Large intestine (tissue), 12 donors: ENCODE data around the gene CREB3L1. TPM values are rescaled to one million over a fixed set of nuclear protein-coding genes. Genes with fewer than 3 reads are reported as not detected.
A peak's percentile ranks its signal among the peaks of the same experiment; 100 is the strongest.

Source experiments
- DNase-seq, 2 donors: peaks; one replicate each; pipeline versions ENCODE4 v3.0.0 to v3.0.0-alpha.2; 2013
- H3K27ac ChIP-seq: one replicate; pipeline ENCODE4 v1.5.1; 2013; ENCODE audit warnings: low read length
- H3K27me3 ChIP-seq: 2 replicates; pipeline ENCODE4 v1.6.1; 2013; ENCODE audit warnings: low read length; ENCODE audit not compliant: control insufficient read depth, insufficient read depth
- H3K36me3 ChIP-seq: 2 replicates; pipeline ENCODE4 v1.6.1; 2013; ENCODE audit warnings: low read length; ENCODE audit not compliant: control insufficient read depth, insufficient read depth
- H3K4me1 ChIP-seq: one replicate; pipeline ENCODE4 v1.6.1; 2013; ENCODE audit warnings: low read length; ENCODE audit not compliant: control insufficient read depth, insufficient read depth
- H3K4me3 ChIP-seq: one replicate; pipeline ENCODE4 v1.5.1; 2013; ENCODE audit warnings: low read length
- H3K9me3 ChIP-seq: one replicate; pipeline ENCODE4 v1.6.1; 2013; ENCODE audit warnings: mild to moderate bottlenecking, low read depth, low read length, moderate library complexity; ENCODE audit not compliant: control insufficient read depth
- WGBS: methylation state at CpG from one replicate; pipeline ENCODE4 v1.1.5; 2013; ENCODE audit warnings: low lambda C conversion rate; ENCODE audit not compliant: insufficient coverage; 5-methylcytosine and 5-hydroxymethylcytosine counted together
- long read RNA-seq, 11 donors: transcript quantifications; one replicate each; lab custom pipeline, GENCODE V29; 2026
- polyA plus RNA-seq: library from polyadenylated mRNA; unstranded; fragments of 120-200 nt; gene quantifications from one replicate; pipeline ENCODE4 v1.2.1, GENCODE V29; 2013

The CREB3L1 gene, protein sequence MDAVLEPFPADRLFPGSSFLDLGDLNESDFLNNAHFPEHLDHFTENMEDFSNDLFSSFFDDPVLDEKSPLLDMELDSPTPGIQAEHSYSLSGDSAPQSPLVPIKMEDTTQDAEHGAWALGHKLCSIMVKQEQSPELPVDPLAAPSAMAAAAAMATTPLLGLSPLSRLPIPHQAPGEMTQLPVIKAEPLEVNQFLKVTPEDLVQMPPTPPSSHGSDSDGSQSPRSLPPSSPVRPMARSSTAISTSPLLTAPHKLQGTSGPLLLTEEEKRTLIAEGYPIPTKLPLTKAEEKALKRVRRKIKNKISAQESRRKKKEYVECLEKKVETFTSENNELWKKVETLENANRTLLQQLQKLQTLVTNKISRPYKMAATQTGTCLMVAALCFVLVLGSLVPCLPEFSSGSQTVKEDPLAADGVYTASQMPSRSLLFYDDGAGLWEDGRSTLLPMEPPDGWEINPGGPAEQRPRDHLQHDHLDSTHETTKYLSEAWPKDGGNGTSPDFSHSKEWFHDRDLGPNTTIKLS
- polyA plus RNA-seq = 40.6 TPM
- long read RNA-seq, donor 1, transcript CREB3L1-206 (12 exons, 2,687 nt) = major isoform, 9 of 9 reads
- long read RNA-seq, donor 1, partial matches to known transcripts = 0 of 9 reads
- long read RNA-seq, donor 1, other reads (novel, unspliced or antisense) = 0 of 9 reads
- long read RNA-seq, donor 2, transcript CREB3L1-206 (12 exons, 2,687 nt) = major isoform, 6 of 12 reads
- long read RNA-seq, donor 2, partial matches to known transcripts = 5 of 12 reads
- long read RNA-seq, donor 2, other reads (novel, unspliced or antisense) = 0 of 12 reads
- long read RNA-seq, donor 3 = 0 reads
- long read RNA-seq, donor 4, partial matches to known transcripts = 0 of 1 reads
- long read RNA-seq, donor 4, other reads (novel, unspliced or antisense) = 0 of 1 reads
- long read RNA-seq, donor 5, transcript CREB3L1-206 (12 exons, 2,687 nt) = major isoform, 8 of 15 reads
- long read RNA-seq, donor 5, partial matches to known transcripts = 7 of 15 reads
- long read RNA-seq, donor 5, other reads (novel, unspliced or antisense) = 0 of 15 reads
- long read RNA-seq, donor 6, transcript CREB3L1-206 (12 exons, 2,687 nt) = major isoform, 10 of 11 reads
- long read RNA-seq, donor 6, partial matches to known transcripts = 0 of 11 reads
- long read RNA-seq, donor 6, other reads (novel, unspliced or antisense) = 0 of 11 reads
- long read RNA-seq, donor 7, transcript CREB3L1-206 (12 exons, 2,687 nt) = major isoform, 8 of 8 reads
- long read RNA-seq, donor 7, partial matches to known transcripts = 0 of 8 reads
- long read RNA-seq, donor 7, other reads (novel, unspliced or antisense) = 0 of 8 reads
- long read RNA-seq, donor 8, transcript CREB3L1-206 (12 exons, 2,687 nt) = major isoform, 8 of 34 reads
- long read RNA-seq, donor 8, partial matches to known transcripts = 23 of 34 reads
- long read RNA-seq, donor 8, other reads (novel, unspliced or antisense) = 0 of 34 reads
- long read RNA-seq, donor 9, transcript CREB3L1-206 (12 exons, 2,687 nt) = major isoform, 6 of 7 reads
- long read RNA-seq, donor 9, partial matches to known transcripts = 0 of 7 reads
- long read RNA-seq, donor 9, other reads (novel, unspliced or antisense) = 0 of 7 reads
- long read RNA-seq, donor 10, transcript CREB3L1-206 (12 exons, 2,687 nt) = major isoform, 8 of 8 reads
- long read RNA-seq, donor 10, partial matches to known transcripts = 0 of 8 reads
- long read RNA-seq, donor 10, other reads (novel, unspliced or antisense) = 0 of 8 reads
- long read RNA-seq, donor 11, transcript CREB3L1-206 (12 exons, 2,687 nt) = major isoform, 6 of 18 reads
- long read RNA-seq, donor 11, partial matches to known transcripts = 12 of 18 reads
- long read RNA-seq, donor 11, other reads (novel, unspliced or antisense) = 0 of 18 reads

DNA sequence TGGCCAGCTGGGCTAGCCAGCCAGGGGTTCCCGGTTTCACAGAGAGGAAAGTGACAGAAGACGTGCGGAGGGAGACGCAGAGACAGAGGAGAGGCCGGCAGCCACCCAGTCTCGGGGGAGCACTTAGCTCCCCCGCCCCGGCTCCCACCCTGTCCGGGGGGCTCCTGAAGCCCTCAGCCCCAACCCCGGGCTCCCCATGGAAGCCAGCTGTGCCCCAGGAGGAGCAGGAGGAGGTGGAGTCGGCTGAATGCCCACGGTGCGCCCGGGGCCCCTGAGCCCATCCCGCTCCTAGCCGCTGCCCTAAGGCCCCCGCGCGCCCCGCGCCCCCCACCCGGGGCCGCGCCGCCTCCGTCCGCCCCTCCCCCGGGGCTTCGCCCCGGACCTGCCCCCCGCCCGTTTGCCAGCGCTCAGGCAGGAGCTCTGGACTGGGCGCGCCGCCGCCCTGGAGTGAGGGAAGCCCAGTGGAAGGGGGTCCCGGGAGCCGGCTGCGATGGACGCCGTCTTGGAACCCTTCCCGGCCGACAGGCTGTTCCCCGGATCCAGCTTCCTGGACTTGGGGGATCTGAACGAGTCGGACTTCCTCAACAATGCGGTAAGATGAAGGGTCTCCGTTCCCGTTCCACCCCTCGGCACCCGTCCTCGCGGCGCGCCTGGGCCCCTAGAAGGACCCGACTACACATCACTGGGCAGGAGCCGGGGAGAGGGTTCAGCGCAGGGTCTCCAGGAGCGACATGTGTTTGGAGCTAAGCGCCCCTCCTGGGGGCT, at the start of gene CREB3L1:
Gene CREB3L1 (plus strand): TSS at position 41 of the 765 bp plus-strand sequence. CDS start 450 bp downstream, at position 491.
- DNase-seq = peak in 1 of 2 donors; percentile 88
- H3K27ac ChIP-seq = peak within 1 kb of the TSS; percentile 97
- peak within 1 kb of the TSS; percentile 87 for H3K4me3 ChIP-seq
- no peaks in the 10 kb centered on the region for H3K36me3 ChIP-seq
- no peaks in the 10 kb centered on the region for H3K27me3 ChIP-seq
- WGBS = no CpG with 5 or more reads among the region's 61 CpGs
- no peaks in the 10 kb centered on the region for H3K9me3 ChIP-seq
- H3K4me1 ChIP-seq = peaks cover 72% of the 10 kb centered on the region

DNA sequence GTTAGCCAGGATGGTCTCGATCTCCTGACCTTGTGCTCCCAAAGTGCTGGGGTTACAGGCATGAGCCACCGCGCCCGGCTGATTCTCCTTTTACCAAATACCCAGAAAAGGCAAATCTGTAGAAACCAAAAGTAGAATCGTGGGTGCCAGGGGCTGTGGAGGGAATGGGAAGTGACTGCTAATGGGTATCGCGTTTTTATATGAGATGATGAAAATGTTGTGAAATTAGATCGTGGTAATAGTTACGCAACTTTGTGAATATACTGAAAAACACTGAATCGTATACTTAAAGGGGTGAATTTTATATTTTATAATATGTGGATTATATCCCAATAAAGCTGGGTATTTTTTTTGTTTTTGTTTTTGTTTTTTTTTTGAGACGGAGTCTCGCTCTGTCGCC, 48.2 kb upstream of the CREB3L1 start:
- Histone ChIP-seq H3K36me3 (no peaks in the 10 kb centered on the region), H3K4me3 (no peak overlapping the region), H3K4me1 (no peaks in the 10 kb centered on the region), H3K9me3 (no peaks in the 10 kb centered on the region), H3K27ac (no peak overlapping the region), H3K27me3 (peaks cover 13% of the 10 kb centered on the region)
- WGBS = 95% methylated on average over 4 of the region's 13 CpGs
- DNase-seq = no peak

DNA sequence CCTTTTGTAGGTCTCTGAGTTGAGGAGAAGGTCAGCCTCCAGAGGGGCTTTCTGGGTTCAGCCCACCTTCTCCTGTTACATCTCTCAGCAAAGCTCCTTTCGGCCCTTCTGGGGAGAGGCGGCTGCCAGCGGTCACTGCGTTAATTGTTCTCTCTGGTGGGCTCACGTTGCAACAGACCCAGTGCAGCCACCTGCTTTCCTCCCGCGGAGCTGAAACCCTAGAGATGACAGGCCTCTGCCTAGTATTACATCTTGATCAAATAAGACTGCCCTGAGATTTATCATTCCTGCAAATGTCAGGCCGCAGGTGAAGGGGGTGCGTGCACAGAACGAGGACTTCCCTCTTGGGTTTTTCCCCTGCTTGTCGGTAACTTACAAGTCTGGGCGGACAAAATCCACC, 43.2 kb upstream of the CREB3L1 start:
- peaks cover 51% of the 10 kb centered on the region for H3K27me3 ChIP-seq
- H3K4me3 ChIP-seq = no peak overlapping the region
- H3K4me1 ChIP-seq = peaks cover 18% of the 10 kb centered on the region
- no peaks in the 10 kb centered on the region for H3K9me3 ChIP-seq
- H3K27ac ChIP-seq = no peak overlapping the region
- H3K36me3 ChIP-seq = no peaks in the 10 kb centered on the region
- no peak for DNase-seq
- WGBS = no CpG with 5 or more reads among the region's 12 CpGs

DNA sequence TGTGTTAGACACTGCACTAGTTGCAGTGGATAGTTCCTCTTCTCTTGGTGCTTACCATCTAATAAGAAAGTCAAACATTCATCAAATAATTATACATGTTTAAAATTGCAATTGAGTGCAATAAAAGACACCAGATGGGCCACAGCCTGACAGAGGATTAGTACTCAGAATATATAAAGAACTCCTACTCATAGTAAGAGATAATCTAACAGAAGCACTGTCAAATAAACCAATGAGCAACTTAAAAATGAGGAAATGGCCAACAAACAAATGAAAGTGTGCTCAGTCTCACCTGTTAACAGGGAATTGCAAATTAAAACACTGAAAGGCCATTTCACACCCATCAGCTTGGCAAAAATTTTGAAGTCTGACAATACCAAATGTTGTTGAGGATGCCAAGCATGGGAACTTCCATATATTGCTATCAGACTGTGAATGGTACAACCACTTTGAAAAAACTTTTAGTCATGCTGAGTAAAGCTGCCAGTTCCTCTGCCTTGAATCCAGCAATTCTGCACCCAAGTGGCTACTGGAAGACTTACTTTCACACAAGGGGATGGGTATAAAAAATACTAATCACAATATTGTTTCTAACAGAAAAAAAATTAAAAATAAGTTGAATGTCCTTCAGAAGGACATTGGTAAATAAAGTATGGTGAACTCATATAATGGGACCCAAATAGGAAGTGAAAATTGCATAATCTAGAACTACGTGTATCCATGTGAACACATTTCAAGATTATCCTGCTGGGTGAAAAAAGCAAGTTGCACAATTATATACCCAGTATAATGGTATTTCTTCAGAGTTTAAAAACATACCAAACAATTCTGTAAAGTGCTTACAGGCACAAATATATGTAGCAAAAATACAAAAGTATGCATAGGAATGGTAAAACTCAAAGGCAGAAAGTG, 41.4 kb upstream of the CREB3L1 start:
- Histone ChIP-seq H3K4me1 (peaks cover 20% of the 10 kb centered on the region), H3K36me3 (no peaks in the 10 kb centered on the region), H3K4me3 (no peak overlapping the region), H3K9me3 (no peaks in the 10 kb centered on the region), H3K27ac (no peak overlapping the region), H3K27me3 (peaks cover 51% of the 10 kb centered on the region)
- 63% methylated on average over 1 of the region's 1 CpG for WGBS
- DNase-seq = no peak

DNA sequence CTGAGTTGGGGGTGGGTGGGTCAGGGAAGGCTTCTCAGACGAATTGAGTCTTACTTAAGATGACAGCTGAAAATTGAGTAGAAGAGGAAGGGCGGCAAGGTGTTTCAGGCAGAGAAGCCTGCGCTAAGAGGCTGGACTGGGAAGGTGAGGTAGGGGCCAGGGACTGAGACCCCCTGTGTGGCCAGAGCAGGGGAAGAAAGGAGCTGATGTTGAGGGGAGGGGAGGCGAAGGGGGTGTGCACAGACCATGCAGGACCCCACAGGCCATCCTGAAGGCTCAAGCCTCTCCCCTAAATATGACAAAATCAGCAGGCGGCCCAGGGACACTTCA, 40.6 kb upstream of the CREB3L1 start:
- Histone ChIP-seq H3K27ac (no peak overlapping the region), H3K4me3 (no peak overlapping the region), H3K4me1 (peaks cover 20% of the 10 kb centered on the region), H3K9me3 (no peaks in the 10 kb centered on the region), H3K27me3 (peaks cover 51% of the 10 kb centered on the region), H3K36me3 (no peaks in the 10 kb centered on the region)
- DNase-seq = no peak
- 40% methylated on average over 1 of the region's 5 CpGs for WGBS

DNA sequence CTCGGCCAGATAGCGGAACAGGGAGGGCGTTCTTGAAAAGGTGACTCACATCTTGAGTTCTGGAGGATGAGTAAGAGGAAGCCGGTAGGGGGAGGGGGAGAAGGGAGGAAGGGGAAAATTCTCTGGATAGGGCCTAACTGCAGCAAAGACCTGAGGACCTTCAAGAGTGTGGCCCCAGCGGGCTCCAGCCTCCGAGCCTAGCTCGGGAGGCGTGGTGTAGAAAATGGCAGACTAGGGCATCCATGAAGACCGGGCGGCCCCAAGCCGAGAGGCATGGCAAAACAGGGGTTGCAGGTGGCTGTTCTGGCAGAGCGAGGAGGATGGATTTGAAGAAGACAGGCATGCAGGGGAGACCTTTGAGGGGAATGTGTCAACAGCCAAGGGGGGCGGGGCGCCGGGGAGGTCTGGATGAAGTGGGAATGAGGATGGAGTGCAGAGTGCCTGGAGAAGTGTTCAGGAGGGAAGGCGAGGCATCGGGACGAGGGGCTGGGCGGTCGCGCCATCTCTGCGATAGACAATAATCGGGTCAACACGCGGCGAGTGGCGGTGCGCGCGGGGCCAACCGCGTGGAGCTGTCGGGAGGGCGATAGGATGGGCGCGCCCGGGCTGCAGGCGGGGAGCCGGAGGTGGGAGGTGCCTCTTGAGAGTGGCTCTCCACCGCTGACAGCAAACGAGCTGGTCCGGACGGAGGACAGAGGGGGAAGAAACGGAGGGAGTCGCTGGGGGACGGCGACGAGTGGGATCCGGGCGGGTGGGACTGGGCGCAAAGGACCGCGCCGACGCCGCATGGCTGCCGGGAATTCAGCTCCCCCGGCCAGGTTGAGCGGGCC, 40.0 kb upstream of the CREB3L1 start:
- H3K27ac ChIP-seq = no peak overlapping the region
- DNase-seq = peak in 1 of 2 donors; percentile 65
- H3K4me1 ChIP-seq = peaks cover 21% of the 10 kb centered on the region
- WGBS = no CpG with 5 or more reads among the region's 59 CpGs
- H3K36me3 ChIP-seq = no peaks in the 10 kb centered on the region
- peaks cover 51% of the 10 kb centered on the region for H3K27me3 ChIP-seq
- peak overlapping the region; percentile 33 for H3K4me3 ChIP-seq
- H3K9me3 ChIP-seq = no peaks in the 10 kb centered on the region

DNA sequence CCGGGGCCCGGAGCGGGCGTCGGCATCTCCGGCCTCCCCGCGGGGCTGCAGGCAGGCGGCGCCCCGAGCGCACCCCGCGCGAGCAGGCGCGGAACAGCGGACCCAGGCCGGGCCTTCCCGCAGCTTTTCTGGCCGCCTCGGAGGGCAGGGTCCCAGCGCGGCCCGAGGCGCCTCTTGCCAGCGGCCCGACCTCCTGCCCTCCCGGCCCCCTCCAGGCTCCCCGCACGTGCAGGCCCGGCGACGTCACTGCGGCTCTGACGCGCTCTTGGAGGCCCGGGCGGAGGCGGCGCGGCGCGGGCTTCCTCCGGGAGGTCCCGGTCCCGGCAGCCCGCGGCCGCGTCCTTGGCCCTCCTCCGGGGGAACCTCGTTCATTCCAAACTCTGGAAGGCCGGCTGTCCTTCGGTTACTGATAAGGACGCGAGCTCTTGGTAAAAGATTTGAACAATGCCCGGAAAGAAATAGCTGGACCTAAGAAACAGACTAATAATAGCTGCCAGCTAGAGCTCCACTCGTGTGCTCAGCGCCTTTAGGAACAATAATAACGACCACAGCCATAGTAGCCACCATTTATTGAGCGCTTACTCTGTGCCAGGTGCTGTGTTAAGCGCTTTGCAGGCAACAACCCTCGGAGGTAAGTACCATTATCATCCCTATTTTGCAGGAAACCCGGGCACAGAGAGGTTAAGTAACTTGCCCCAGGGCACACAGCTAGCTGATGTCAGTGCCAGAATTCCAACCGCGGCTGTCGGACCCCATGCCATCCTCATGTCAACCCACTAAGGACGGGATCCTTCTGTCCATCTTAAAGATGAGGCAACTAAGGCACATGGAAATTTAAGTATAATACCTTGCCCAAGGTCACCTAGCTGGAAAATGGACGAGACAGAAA, 39.1 kb upstream of the CREB3L1 start:
- WGBS = 0% methylated on average over 1 of the region's 70 CpGs
- peak overlapping the region; percentile 34 for H3K4me3 ChIP-seq

More for the DNA sequence above, 39.1 kb upstream of the CREB3L1 start:
- Histone ChIP-seq H3K36me3 (no peaks in the 10 kb centered on the region), H3K9me3 (no peaks in the 10 kb centered on the region), H3K27ac (no peak overlapping the region), H3K27me3 (peaks cover 47% of the 10 kb centered on the region), H3K4me1 (peaks cover 27% of the 10 kb centered on the region)
- DNase-seq = peak; percentile 51 to 78
